ENCODE results near the gene STAB1.

STAB1 gene

DNA sequence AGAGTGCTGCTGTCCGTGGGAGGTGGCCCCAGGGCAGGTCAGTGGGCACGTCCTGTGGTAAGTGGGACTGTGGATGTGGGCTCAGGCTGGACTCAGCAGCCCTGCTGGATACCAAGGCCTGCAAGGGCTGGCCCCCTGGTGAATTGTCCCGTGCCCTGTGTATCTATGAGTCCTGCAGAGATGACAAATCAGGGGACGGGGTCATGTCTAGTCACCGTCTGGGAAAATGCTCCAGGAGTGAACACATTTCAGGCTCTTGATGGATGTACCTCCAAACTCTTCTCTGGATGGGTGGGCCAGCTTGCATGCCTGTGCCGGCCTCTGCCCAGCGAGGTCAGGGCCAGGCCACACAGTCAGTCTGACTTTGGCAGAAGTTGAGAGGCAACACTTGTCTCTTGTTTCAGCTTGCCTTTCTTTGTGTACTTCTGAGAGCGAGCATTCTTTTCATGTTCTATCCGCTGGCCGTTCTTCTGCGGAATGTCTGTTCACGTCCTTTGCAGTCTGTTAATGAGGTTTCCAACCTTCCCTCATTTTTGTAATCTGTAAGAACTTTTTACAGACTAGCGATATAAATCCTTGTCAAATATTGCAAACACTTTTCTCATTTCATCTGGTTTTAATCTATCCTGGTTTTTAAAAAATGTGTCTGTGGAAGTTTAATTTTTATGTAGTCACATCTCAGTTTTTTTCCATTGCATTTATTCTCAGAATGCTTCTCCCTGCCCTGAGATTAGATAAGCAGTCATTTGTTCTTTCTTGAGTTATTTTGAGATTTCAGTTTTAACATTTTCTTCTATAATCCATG, 11.4 kb upstream of the STAB1 start:
- no peak for DNase-seq (ENCODE audit: extremely low read depth in 1 of 2, low read depth in 1 of 2)

DNA sequence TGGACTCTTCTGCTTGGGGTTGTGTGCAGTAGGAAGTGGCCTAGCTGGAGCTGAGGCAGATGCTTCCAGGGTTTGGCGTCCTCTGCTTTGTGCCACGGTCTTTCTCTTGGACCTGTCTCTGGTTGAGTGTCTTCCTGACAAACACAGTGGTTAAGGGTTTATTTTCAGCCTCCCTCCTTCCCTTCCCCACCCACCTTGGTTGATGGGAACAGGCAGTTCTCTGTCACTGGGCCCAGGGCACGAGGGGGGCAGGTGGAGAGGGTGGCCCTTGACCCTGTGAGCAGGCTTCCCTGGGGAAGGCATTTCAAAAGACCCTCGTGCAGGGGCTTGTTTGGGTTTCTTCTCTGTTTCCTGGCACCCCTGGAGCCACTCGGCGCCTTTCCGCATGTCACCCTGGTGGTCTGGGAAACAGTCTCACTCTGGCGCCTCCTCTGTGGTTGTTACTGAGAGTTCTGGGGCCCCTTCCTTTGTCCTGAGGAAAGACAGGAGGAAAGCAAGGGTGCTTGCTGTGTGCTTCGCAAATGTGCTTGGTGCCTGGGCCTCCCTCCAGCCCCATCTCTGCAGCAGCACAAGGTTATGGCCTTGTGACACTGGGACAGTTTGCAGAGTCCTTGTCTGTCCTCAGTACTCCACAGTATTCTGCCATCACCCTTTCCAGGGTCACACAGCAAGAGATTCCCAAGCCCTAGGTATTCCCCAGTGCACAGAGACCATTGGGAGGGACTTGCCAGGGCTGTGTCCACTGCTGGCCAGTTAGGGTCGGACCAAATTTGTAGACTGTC, 10.3 kb upstream of the STAB1 start:
- DNase-seq (ENCODE audit: extremely low read depth in 1 of 2, low read depth in 1 of 2) = no peak

DNA sequence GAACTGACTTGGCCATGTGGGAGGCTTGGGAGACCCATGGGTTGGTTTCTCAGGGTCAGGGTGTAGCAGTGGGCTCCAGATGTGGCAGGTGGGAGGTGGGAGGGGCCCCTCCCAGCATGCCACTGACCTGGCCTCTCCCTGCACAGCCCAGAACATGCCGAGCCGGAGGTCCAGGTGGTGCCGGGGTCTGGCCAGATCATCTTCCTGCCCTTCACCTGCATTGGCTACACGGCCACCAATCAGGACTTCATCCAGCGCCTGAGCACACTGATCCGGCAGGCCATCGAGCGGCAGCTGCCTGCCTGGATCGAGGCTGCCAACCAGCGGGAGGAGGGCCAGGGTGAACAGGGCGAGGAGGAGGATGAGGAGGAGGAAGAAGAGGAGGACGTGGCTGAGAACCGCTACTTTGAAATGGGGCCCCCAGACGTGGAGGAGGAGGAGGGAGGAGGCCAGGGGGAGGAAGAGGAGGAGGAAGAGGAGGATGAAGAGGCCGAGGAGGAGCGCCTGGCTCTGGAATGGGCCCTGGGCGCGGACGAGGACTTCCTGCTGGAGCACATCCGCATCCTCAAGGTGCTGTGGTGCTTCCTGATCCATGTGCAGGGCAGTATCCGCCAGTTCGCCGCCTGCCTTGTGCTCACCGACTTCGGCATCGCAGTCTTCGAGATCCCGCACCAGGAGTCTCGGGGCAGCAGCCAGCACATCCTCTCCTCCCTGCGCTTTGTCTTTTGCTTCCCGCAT, 7.9 kb upstream of the STAB1 start:
- no peak for DNase-seq (ENCODE audit: extremely low read depth in 1 of 2, low read depth in 1 of 2)

DNA sequence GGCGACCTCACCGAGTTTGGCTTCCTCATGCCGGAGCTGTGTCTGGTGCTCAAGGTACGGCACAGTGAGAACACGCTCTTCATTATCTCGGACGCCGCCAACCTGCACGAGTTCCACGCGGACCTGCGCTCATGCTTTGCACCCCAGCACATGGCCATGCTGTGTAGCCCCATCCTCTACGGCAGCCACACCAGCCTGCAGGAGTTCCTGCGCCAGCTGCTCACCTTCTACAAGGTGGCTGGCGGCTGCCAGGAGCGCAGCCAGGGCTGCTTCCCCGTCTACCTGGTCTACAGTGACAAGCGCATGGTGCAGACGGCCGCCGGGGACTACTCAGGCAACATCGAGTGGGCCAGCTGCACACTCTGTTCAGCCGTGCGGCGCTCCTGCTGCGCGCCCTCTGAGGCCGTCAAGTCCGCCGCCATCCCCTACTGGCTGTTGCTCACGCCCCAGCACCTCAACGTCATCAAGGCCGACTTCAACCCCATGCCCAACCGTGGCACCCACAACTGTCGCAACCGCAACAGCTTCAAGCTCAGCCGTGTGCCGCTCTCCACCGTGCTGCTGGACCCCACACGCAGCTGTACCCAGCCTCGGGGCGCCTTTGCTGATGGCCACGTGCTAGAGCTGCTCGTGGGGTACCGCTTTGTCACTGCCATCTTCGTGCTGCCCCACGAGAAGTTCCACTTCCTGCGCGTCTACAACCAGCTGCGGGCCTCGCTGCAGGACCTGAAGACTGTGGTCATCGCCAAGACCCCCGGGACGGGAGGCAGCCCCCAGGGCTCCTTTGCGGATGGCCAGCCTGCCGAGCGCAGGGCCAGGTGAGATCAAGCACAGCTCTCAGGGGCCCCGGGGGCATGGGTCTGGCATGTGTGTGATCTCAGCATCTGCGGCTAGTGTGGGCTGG, 7.1 kb upstream of the STAB1 start:
- DNase-seq (ENCODE audit: extremely low read depth in 1 of 2, low read depth in 1 of 2) = no peak

DNA sequence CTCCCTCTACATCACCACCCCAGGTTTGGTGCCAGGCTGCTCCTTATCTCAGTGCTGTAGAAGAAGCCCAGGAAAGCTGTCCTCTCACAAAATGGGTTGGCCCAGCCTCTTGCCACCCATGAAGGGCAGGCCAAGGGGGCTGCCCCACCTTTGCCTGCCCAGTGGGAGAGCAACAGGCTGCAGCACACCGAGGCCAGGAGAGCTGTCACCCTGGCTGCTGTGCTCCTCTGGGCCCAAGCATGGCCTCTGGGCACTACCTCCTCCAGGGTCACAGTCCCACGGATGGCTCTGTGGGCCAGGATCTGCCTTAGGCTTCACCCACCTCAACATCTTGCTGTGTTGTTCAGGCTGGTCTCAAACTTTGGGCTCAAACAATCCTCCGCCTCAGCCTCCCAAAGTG, 6.4 kb upstream of the STAB1 start:
- no peak for DNase-seq (ENCODE audit: extremely low read depth in 1 of 2, low read depth in 1 of 2)

DNA sequence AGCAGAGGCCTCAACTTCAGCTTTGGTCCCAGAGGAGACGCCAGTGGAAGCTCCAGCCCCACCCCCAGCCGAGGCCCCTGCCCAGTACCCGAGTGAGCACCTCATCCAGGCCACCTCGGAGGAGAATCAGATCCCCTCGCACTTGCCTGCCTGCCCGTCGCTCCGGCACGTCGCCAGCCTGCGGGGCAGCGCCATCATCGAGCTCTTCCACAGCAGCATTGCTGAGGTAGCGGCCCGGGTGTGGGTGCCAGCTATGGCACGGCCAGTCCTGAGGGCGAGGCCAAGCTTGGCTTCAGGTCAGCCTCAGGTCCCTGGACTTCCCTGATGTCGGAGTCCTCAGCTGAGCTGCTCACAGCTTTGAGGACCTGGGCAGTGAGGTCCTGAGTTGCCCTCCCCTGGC, 5.7 kb upstream of the STAB1 start:
- DNase-seq (ENCODE audit: extremely low read depth in 1 of 2, low read depth in 1 of 2) = no peak

DNA sequence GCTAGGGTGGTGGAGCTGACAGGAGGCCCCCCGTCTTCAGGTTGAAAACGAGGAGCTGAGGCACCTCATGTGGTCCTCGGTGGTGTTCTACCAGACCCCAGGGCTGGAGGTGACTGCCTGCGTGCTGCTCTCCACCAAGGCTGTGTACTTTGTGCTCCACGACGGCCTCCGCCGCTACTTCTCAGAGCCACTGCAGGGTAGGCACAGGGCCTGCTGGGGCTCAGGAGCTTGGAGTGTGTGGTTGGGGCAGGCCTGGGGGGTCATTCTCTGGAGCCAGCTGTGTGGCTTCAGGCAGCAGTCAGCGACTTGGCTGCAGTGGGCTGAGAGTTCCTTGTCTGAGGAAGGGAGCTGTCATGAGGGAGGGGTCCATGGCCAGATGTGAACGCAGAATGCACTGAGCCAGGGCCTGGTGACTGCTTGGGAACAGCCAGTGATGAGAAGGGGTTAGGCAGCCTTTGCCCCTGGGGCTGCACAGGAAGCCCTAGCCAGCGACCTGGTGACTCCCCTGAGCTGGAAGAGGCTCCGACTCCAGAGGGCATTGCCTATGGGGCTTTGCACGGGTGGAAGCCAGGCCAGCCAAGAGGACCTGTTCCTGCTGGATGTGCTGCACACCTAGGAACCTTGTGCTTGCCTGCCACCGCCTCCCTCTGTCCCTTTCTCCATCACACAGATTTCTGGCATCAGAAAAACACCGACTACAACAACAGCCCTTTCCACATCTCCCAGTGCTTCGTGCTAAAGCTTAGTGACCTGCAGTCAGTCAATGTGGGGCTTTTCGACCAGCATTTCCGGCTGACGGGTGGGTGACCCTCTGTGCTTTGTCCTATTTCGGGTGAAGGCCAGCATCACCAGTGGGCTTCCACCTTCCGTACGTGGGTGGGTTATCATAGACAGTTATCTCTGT, 4.9 kb upstream of the STAB1 start:
- DNase-seq (ENCODE audit: extremely low read depth in 1 of 2, low read depth in 1 of 2) = no peak

DNA sequence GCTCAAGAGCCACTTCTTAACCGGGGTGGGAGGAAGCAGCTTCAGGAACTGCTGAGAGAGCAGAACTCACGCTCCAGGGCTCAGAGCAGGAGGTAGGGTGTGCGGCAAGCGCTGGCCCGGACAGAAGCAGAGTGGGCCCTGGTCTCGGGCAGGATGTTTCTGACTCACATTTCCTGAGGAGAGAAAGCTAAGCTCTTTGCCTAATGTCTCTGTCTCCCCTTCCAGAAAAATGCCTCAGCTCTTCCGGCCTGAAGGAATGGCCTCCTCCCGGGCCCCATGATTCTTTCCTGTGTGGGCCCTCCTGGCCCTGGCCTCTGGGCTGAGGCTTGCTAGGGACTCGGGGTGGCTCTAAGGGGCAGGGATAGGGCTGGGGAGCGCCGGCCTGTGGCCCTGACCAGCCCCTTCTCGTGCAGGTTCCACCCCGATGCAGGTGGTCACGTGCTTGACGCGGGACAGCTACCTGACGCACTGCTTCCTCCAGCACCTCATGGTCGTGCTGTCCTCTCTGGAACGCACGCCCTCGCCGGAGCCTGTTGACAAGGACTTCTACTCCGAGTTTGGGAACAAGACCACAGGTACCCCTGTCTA, 4.1 kb upstream of the STAB1 start:
- DNase-seq (ENCODE audit: extremely low read depth in 1 of 2, low read depth in 1 of 2) = no peak

DNA sequence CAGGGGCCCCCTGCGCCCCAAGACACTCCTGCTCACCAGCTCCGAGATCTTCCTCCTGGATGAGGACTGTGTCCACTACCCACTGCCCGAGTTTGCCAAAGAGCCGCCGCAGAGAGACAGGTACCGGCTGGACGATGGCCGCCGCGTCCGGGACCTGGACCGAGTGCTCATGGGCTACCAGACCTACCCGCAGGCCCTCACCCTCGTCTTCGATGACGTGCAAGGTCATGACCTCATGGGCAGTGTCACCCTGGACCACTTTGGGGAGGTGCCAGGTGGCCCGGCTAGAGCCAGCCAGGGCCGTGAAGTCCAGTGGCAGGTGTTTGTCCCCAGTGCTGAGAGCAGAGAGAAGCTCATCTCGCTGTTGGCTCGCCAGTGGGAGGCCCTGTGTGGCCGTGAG, 3.1 kb upstream of the STAB1 start:
- DNase-seq (ENCODE audit: extremely low read depth in 1 of 2, low read depth in 1 of 2) = no peak

DNA sequence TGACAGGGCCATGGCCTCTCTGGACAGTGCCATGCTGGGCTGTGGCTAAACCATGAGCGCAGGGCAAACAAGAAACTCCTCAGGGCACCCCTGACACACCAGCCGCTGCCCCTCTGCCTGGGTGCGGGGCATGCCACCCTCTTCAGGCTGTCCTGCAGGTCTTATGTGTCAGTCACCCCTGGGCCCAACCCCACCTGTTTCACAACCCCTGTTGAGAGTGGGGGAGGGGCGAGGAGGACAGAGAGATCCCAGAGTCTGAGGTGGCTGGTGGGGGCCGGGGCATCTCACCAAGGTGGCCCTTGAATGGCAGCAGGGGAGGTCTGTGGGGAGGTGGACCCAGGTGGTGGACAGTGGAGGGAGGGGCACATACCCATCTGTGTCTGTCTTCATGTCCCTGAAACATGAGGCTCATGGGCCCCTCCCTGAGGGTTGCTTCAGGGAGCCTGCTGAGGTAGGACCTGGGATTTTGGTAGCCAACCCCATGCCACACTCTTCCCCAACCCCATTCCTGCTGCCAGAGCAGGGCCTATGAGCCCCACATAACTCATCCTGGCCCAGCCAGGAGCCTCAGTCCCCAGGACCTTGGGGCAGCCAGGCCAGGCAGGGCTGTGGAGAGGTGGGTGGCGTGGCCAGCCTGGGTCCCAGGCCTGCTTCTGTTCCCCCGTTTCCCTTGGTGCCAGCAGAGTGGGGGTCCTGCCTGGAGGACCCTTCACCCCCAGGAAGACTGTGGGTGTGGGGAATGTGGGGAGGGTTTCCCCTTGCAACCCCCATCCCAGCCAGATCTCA, 1.7 kb upstream of the STAB1 start:
- DNase-seq (ENCODE audit: extremely low read depth in 1 of 2, low read depth in 1 of 2) = no peak

DNA sequence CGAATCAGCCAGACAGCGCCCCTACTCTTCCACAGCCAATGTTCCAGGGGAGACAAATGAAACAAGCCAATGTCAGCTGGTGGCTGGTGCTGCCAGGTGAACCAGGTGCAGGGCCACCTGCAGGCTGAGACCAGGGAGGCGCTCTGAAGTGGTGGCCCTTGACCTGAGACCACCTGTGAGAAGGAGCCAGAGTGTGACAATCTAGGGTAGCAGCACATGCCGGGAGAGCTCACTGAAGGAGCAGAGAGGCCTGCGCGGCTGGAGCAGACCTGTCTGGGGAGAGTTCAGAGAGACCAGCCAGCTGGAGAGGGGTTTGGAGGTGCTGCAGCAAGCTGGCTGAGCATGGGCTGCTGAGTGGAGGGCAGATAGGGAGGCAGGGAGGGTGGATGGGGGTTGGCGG, 693 bp upstream of the STAB1 start:
- DNase-seq (ENCODE audit: extremely low read depth in 1 of 2, low read depth in 1 of 2) = no peak

DNA sequence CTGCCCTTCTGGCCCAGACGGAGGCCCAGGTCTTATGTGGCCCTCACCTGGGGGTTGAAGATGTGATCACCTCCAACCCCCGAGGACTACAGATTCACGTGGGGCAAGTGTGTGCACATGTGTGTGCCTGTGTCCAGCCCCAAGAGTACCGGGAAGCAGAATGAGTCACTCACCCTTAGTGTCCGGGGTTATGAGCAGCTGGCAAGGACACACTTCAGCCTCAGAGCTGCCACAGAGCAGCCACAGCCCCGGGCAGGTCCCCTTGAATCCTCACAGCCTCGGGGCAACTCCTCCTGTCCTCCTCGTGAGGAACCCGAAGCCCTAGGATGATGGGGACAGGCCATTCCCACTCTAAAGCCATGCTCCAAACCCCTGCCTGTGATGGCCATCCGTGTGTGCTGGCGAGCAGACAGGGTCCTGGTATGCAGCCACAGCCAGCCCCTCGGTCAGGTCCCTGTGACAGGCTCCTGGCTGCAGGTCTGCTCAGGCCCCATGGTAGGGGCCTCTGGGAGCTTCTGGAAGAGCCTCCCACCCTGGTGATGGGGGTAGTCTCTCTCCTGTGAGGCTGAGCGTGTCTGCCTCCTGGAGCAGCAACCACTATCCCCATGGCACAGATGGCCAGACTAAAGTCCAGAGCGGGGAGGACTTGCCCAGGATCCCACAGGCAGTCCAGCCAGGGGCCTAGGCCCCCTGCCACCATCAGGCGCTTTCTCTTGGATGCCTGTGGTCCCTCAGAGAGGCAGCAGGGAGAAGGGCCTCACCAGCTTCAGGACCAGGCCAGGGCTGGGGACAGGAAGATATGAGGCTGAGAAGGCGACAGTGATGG, 852 bp downstream of the STAB1 start:
- no peak for DNase-seq (ENCODE audit: extremely low read depth in 1 of 2, low read depth in 1 of 2)

DNA sequence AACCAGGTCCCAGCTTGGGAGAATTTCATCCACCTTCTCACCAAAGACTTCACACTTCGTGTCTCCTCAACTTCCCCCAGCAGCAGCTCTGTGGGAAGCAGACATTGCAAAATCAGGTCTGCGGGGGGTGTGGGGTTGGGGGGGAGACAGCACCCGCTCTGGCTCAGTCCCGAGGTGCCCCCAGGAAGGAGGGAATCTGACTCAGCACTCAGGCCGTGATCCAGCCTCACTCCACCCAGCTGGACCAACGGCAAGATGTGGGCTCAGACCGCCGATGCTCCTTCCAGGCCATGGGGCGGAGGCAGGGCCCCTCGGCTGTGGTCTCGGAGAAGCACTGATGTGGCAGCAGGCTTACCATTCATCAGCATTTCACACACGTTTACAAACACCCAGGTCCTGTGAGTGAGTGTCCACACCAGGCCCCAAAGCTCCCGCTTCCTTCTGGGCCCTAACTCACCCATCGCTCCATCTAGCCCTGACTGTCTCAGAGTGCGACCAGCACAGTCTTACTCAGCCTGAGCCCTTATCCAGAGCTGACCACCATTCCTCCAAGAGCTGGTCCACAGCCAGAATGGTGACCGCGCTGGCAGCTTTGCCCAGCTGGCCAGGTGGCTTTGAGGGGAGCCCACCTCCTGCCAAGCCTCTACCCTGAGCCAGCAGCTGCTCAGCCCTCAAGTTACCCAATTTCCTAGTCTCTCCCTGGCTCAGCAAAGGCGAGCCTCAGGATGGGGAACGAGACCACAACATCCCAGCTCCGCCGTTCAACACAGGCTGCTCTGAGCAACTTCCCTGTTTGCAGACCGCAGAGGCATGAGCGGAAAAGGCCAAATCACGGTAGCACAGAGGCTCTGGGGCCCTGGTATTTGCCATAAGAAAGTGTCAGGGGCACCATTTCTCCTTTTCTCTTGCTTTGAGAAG, 3.3 kb downstream of the STAB1 start:
- DNase-seq (ENCODE audit: extremely low read depth in 1 of 2, low read depth in 1 of 2) = no peak

DNA sequence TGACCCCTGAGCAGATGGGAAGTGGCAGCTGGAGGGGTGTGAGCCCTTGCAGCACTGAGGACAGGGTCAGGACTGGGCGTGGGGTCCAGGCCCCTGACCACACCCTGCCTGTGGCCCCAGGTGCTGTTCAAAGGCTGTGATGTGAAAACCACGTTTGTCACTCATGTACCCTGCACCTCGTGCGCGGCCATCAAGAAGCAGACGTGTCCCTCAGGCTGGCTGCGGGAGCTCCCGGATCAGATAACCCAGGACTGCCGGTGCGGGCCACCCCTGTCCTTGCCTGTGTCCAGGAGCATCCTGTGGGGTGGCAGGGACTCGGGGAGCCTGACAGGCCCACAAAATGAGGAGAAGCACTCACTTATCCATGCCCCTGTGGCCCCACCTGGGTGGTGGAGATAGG, 5.9 kb downstream of the STAB1 start:
- DNase-seq (ENCODE audit: extremely low read depth in 1 of 2, low read depth in 1 of 2) = no peak

DNA sequence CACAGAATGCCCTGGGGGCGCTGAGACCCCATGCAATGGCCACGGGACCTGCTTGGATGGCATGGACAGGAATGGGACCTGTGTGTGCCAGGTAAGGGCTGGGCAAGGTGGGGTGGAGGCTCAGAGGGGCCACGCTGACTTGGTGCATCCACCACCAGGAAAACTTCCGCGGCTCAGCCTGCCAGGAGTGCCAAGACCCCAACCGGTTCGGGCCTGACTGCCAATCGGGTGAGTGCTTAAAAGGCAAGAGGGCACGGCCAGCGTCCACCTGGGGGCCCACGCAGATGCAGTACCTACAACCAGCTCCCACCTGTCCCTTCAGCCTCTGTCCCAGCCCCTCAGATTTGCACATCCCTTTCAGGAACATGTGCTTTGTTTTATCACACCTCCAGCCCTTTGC, 6.9 kb downstream of the STAB1 start:
- no peak for DNase-seq (ENCODE audit: extremely low read depth in 1 of 2, low read depth in 1 of 2)

DNA sequence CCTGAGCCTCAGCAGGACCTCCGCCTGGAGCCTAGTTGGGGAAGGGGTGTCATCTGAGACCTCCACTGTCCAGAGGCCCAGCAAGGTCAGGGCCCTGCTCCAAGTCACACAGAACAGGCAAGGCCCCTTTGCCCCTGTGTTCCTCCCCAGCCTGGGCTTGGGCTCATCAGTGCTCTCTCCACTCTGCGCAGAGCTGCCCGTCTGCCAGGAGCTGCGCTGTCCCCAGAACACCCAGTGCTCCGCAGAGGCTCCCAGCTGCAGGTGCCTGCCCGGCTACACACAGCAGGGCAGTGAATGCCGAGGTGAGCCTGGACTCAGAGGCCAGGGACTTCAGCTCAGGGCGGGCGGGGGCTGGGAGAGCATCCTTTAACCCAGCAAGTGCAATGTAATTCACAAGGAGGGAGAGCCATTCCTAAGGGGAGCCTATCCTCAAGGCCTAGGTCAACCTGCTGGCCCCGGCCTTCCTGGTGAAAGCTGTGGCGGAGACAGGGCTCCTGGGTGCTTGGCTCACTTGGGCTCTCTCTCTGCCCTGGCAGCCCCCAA, 7.7 kb downstream of the STAB1 start:
- DNase-seq (ENCODE audit: extremely low read depth in 1 of 2, low read depth in 1 of 2) = no peak
